HG02852 (cell line): Measurements from ENCODE around the gene SLITRK3.
"Not testable (repeated sequence)": the region's sequence is repeated elsewhere in the genome, so short reads cannot be mapped to it uniquely, and the experiment has no call there.

ENCODE experiments used
- ATAC-seq: cut with Tn5 transposase; IDR thresholded peaks from one replicate; pipeline ENCODE4 v1.9.1; 2021; ENCODE audit warnings: mild to moderate bottlenecking, moderate library complexity; ENCODE audit not compliant: unreplicated experiment

The SLITRK3 gene

GRCh38 chr3:165193366-165194254 is 2.6 kb downstream of the SLITRK3 start:
- ATAC-seq = no peak

- no peak for ATAC-seq
Observed at GRCh38 chr3:165192610-165193192, 3.5 kb downstream of the SLITRK3 start.

GRCh38 chr3:165191491-165191890 is 4.7 kb downstream of the SLITRK3 start:
- ATAC-seq = no peak

GRCh38 chr3:165188452-165188851 is 7.7 kb downstream of the SLITRK3 start:
- no peak for ATAC-seq

GRCh38 chr3:165185707-165186327 is 10.4 kb downstream of the SLITRK3 start:
- ATAC-seq = peak; percentile 97

GRCh38 chr3:165181556-165181955 is 14.6 kb downstream of the SLITRK3 start:
- no peak for ATAC-seq

GRCh38 chr3:165170236-165170635 is 25.9 kb downstream of the SLITRK3 start:
- no peak for ATAC-seq

GRCh38 chr3:165169368-165169767 is 26.8 kb downstream of the SLITRK3 start:
- ATAC-seq = no peak

GRCh38 chr3:165162883-165163282 is 33.3 kb downstream of the SLITRK3 start:
- ATAC-seq = no peak

GRCh38 chr3:165159760-165160421 is 36.3 kb downstream of the SLITRK3 start:
- no peak for ATAC-seq

GRCh38 chr3:165158011-165158410 is 38.2 kb downstream of the SLITRK3 start:
- no peak for ATAC-seq

GRCh38 chr3:165156757-165157420 is 39.3 kb downstream of the SLITRK3 start:
- ATAC-seq = no peak

- ATAC-seq = no peak
Observed at GRCh38 chr3:165148876-165149441, 47.2 kb downstream of the SLITRK3 start.

GRCh38 chr3:165144271-165144670 is 51.9 kb downstream of the SLITRK3 start:
- ATAC-seq = no peak

GRCh38 chr3:165139918-165140317 is 56.3 kb downstream of the SLITRK3 start:
- not testable (repeated sequence) for ATAC-seq
